ENCODE data around the gene PLN.

The PLN gene

DNA sequence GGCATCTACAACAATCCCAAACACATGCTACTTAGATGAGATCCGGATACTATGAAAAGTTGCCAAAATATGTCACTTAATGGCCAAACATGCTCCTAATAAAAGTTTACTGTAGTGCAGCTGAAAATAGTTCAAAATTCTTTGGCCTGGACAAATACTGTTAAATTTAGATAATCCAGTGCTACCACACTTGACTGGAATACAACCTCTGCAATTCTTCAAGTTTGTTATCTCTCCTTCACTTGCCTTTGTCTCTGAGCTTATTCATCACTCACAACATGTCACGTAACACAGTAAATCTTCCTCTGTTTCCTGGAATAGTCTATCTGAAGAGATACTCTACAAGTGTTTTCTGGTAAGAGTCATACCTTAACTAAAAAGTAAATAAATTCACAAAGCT is 10.5 kb upstream of the PLN start:
- no peak for DNase-seq (ENCODE audit: low read depth, low spot score)

DNA sequence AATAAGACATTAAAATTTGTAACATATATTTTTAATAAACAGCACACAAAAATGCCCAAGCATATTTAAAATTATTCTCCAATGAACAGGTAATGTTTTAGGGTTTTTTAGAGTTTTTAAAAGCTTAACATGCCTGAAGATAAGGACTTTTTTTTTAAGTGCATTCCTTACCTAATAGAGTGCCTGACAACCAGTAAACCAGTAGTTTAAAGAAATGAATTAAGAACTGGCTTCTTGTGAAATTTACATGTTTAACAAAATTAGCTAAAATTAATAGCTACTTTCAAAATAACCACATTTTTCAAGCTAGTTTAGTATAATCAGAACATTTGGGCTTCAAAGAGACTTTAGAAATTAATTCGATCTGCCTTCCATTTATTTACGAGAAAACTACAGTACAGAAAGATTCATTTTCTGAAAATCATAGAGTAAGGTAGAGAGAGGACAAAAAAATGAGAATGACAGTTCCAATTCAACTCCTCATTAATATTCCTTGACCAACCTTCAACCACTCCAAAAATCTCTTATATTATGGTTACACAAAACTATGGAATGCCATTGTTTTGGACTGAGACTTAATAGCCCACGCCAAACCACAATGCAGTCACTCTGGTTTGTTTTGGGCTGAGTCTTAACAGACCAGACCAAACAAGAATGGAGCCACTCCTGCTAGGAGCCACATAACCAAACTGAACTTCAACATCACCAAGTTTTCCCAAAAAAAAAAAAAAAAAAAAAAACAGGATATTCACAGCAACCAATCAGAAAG is 5.7 kb upstream of the PLN start:
- DNase-seq (ENCODE audit: low read depth, low spot score), result no peak

DNA sequence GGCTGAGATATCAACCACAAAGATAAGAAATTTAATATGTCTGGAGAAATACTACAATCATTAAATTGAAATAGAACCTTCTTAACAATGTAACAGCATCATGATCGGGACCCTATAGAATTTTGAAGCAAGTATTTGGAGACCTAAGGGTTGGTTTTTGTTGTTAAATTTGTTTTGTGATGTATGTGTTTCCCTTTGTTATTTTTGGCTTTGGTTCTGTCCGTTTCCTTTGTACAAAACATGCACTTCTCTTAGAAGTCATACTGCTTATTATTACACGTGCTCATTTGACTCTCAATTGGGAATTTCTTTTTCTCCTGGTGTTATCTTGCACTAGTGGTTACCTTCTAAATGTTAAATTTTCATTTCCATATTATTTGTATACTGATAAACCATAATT is 4.0 kb upstream of the PLN start:
- DNase-seq (ENCODE audit: low read depth, low spot score), result no peak

DNA sequence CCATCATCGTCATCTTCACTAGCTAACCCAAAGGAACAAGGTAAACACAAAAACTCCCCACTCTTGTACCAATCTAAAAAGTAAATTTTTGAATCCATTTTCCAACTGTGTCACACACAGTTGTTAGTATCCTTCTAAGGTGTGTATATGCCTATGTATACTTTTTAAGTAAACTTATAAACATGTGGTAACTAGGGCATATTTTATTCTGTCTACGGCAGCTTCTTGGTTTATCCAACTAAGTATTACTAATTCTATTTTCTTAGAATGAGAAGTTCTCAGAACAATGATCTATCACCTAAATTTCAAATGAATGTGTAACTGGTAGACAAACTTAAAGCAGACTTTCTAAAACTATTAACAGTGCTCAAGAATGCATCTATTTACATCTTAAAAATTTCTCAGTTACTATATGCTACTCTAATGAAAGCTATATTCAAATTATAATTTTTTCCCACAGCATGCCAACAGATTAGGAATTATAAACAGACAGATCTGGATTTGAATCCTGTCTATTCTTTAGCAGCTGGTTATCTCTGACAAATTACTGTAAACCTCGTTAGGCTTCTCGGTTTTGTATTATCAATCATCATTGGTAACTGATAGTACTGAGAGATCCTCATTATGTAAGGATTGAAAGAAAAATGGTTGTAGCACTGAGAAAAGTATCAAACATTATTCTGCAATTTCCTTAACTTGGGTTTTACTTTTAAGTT is 1.8 kb upstream of the PLN start:
- no peak for DNase-seq (ENCODE audit: low read depth, low spot score)

DNA sequence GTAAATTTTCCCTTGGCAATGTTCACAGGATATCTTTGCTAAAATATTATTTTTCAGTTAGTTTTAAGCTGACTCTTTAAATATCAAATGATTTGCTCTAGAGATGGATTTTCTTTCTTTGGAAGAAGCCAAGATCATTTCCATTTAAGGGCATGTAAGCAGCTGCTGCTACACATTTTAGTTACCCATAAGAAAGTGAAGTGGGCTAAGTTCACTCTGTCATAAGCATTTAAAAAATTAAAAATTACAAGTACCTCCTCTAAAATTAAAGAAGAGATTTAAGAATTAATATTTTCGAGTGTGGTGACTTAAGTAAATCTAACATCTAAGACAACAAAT is 1.2 kb upstream of the PLN start:
- DNase-seq (ENCODE audit: low read depth, low spot score), result no peak

DNA sequence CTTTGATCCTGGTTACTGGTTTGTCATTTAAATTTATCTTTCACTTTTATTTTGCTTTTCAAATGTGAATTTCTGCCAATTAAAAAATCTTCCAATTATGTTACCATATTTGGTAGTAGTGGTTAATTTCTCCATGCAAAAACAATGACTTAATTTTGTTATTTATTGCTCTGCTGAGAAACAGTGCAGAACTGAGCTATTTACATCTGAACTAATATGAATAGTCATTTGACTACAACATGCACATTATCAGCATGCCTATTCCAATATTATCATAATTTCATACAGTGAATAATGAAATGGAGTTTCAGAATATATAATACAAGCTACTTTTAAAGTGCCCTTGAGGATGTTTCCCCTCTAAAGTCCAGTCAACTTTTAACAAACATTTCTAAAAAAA is 517 bp downstream of the PLN start:
- no peak for DNase-seq (ENCODE audit: low read depth, low spot score)

DNA sequence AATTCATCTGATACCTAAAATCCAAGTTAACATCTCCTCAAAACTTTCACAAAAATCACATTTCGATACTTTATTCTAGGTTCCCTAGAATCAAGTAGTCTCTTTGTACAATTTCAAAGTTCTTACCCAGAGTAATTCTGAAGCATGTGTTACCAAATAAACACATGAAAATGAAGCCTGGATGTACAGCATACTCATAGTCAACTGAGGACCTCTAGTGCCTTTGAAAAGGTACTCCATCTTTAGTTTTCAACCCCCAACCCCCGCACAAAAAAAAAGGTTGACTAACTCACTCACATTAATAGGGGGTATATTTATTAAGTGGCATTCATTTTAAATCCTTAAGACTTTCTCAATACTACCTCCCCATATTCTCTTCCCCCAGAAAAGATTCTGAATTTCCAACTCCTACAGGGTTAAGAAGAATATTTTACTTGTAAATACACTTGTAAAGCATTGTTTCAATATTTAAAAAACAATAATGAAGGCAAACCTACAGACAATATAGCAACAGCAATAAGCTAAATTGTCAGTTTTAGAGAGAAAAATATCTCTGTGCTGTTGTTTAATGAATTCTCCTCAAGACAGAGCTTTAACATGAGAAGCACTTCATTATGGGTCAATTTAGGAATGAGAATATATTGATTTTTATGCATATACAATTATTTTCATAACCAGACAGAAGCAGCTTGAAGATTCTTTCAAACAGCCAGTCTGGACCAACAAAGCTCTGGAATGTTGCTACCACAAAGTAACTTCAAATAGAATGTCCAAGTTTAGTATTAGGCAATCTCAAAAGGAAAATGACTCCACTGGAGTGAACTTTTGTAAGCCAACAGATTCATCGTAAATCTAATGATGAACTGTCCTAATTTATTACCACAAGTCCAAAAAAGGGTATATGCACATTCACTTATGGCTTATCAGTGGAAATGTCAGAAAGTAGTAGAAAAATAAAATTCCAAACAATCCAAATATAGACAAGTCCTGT is 3.3 kb downstream of the PLN start:
- no peak for DNase-seq (ENCODE audit: low read depth, low spot score)

DNA sequence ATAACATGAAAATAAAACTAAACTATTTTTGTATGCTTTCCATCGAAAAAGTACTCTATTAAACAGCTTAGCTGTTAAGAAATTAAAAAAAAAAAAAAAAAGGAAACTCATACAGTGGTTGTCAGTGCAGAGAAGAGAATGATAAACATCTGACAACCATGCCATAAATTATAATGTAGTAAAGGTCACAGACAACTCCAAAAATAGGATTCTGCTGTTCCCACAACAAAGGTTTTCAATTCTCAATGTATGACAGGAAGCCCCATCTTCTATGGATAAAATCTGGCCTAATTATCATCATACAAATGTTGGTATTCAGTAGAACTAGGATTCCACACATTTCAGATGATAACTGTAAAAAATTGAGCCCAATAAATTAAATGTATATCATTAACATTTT is 5.0 kb downstream of the PLN start:
- DNase-seq (ENCODE audit: low read depth, low spot score), result no peak

DNA sequence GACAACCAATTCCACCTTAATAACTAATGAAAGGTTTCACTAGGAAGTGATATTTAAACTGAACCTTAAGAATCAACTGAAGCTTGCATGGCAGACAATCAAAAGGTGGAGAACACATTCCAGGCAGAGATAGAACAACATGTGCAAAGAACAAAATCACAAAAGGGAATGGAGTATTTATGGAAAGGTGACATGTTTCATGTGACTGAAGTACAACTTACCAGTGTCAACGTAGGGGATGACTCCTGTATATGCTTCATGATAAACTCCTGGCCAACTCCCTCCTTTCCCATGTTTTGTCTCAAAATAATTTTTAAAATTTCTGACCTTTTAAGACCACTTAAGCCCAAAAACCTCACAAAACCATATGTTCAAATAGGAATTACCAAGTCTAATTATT is 6.6 kb downstream of the PLN start:
- DNase-seq (ENCODE audit: low read depth, low spot score), result no peak

DNA sequence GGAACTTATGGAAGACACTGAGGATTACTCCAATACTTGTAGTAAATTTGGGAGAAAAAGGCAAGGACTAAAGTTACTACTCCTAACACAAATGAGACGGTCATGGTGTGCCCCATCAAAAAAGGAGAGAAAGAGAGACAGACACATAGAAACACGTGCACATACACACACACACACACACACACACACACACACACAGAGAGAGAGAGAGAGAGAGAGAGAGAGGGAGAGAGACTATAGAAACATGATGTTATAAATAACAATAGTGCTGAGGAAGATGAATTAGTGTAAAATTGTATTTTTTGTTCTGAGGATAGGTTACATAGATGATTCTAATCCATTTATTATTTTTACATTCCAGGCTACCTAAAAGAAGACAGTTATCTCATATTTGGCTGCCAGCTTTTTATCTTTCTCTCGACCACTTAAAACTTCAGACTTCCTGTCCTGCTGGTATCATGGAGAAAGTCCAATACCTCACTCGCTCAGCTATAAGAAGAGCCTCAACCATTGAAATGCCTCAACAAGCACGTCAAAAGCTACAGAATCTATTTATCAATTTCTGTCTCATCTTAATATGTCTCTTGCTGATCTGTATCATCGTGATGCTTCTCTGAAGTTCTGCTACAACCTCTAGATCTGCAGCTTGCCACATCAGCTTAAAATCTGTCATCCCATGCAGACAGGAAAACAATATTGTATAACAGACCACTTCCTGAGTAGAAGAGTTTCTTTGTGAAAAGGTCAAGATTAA is 10.5 kb downstream of the PLN start:
- no peak for DNase-seq (ENCODE audit: low read depth, low spot score)

DNA sequence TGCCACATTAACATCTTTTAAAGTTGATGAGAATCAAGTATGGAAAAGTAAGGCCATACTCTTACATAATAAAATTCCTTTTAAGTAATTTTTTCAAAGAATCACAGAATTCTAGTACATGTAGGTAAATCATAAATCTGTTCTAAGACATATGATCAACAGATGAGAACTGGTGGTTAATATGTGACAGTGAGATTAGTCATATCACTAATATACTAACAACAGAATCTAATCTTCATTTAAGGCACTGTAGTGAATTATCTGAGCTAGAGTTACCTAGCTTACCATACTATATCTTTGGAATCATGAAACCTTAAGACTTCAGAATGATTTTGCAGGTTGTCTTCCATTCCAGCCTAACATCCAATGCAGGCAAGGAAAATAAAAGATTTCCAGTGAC is 11.6 kb downstream of the PLN start:
- DNase-seq (ENCODE audit: low read depth, low spot score), result no peak

DNA sequence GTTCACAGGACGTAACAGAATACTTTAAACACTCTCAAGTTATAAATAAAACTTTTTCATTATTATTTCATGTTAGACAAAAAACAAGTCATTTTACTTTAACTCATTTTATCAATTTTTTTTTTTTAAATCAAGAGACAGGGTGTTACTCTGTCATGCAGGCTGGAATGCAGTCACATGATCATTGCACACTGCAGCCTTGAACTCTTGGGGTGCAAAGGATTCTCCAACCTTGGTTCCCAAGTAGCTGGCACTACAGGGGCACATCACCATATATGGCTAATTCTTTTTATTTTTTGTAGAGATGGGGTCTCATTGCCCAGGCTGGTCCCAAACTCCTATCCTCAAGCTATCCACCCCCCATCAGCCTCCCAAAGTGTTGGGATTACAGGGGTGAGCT is 14.2 kb downstream of the PLN start:
- no peak for DNase-seq (ENCODE audit: low read depth, low spot score)

DNA sequence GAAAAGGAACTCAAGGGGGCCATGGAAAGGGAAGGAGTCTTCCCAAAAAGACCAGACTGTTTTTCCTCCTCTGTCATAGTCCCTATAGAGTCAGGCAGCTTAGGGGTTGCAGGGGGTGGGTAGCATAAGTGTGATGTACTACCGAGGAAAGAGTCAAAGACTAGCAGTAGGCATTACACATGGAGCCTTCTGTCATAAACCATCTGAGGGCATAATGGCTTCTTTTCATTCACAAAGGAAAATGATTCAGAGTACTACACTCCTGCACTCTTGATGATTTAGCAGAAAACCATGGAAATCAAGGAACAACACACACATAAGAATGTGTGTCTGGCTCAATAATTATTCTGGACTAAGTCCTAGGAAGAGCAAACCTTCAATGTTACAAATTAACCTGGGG is 14.9 kb downstream of the PLN start:
- no peak for DNase-seq (ENCODE audit: low read depth, low spot score)

DNA sequence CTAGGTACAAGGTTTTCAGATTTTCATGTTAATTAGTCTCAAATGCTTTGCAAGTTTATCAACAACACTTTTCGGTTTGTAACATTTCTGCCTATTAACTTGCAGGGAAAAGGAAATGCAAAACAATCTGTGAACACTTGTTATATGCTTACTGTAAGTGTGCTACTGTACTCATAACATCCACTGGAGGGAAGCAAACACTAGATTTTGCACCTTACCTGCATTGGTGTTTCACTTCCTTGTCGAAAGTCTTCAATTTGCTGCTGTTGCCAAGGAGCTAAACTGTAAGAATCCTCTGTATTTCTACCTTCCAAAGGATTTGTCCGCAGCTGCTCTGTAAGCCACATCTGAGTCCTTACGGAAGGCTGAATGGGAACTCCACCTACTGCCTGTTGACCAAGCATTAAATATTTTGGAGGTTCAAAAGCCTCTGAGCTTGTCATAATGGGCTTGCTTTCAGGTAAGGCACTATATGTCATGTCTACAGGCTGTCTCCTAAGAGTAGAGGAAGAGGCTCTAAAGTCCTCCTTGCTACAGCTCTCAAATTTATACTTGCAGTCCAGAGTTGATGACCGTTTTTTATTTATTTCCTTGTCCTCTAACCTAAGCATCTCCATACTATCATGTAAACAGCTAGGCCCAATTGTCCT is 17.3 kb downstream of the PLN start:
- DNase-seq (ENCODE audit: low read depth, low spot score), result no peak

DNA sequence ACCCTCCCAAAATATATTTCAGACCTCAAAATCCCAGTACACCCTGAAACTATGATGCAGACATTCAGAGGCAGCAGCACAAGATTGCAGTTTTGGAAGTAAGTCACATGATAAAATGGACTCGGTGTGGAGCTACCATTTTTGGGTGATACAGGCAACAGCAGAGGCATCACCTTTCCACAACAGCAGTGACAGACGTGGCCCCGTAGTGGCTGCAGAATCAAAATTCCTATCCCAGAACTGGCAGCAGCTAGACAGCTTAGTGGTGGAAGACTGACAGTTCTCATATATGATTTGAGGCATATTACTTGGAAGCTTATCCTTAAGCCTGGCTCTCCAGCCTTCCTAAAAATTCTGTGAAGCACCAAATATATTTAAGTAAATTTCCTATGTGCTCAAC is 19.9 kb downstream of the PLN start:
- DNase-seq (ENCODE audit: low read depth, low spot score), result no peak

DNA sequence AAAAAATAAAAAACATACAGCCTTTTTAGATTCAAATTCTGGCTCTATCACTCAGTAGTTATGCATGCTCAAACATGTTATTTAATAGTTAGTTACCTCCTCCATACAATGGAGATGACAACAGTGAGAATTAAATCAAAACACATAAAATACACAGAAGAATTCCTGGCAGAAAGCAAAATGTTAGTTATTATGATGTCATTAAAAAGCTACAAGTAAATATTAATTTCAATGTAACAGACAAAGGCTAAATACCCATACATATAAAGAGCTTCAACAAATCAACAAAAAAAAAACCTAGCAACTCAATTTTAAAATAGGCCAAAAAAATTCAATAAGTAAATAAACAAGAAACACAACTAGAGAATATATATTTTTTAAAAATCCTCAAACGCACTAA is 21.4 kb downstream of the PLN start:
- no peak for DNase-seq (ENCODE audit: low read depth, low spot score)

DNA sequence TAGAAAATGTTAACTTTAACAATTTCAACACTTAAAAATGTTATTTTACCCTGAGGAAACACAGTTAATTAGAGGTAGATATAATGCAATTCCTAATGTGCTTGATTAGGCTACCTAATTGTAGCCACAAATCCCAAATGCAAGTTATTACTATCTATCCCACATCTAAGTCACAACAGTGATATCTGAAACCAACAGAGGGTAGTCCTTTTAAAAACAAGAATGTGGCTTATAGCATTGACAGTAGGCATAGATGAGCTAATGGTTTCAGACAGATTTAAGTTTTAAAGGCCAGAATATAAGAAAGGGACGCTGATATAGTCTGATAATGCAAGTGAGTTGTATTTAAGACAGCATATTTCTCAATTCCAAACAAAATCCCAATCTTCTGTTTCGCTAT is 23.0 kb downstream of the PLN start:
- DNase-seq (ENCODE audit: low read depth, low spot score), result no peak

DNA sequence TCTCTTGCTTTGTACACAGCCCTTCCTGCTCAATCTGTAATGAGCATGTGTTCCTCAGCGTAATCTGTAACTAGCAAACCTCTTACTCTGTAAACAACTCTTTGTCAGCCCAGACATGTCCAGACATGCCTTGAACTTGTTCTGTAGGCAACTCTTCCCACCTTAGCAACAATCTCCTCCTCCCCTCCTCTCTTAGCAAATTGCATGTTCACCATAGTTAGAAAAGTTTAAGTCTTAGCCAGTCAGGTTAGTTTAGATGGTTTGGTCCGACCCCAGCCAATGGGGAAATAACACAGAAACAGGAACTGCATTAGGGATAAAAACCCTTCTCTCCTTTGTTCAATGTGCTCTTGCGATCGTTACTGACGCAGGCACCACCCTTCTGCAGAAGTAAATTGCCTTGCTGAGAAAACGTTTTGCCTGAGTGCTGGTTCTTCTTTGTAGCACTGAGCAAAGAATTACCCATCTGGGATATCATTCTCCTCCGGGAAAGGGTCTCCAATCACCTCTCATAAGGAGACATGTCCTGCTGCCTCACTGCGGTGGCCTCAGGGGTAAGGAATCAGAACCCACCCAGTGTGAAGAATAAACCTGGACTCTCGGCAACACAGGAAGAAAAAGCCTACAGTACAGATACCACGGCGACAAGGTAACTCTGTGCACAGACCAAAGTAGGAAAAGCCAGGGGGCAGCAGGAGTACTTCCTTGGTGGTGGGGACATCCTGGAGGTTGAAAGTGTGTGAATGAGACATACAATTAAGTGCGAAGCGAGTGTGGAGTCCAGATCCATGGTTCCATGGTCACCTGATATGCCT is 26.2 kb downstream of the PLN start:
- no peak for DNase-seq (ENCODE audit: low read depth, low spot score)

DNA sequence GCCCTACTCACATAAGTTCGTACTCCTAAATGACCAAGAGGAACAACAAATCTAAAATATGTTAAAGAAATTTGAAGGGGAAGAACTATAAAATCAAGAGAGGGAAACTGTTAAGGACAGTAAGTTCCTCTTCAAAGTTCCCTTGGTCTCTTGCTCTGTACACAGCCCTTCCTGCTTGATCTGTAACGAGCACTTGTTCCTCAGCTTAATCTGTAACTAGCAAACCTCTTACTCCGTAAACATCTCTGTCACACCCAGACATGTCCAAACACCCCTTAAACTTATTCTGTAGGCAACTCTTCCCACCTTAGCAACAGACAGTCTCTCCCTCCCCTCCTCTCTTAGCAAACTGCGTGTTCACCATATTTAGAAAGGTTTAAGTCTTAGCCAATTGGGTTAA is 29.9 kb downstream of the PLN start:
- no peak for DNase-seq (ENCODE audit: low read depth, low spot score)

DNA sequence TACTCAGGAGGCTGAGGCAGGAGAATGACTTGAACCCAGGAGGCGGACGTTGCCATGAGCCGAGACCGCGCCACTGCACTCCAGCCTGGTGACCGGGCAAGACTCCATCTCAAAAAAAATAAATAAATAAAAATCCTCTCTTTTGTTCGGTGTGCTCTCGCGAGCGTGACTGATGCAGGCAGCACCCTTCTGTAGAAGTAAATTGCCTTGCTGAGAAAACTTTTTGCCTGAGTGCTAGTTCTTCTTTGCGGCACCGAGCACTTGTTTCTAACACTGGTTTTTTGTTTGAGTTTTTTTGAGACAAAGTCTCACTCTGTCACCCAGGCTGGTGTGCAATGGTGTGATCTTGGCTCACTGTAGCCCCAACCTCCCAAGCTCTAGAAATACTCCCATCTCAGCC is 30.5 kb downstream of the PLN start:
- DNase-seq (ENCODE audit: low read depth, low spot score), result no peak

All from brain pericyte (primary cell).